Fibroblast of lung (primary cell): ENCODE results near the gene MAGI2. TPM values are rescaled to one million over a fixed set of nuclear protein-coding genes. Genes with fewer than 3 reads are reported as not detected.

ENCODE experiments used
- DNase-seq, 2 donors: peaks; one replicate each; pipeline versions ENCODE4 v3.0.0 to v3.0.0-alpha.2; 2010; ENCODE audit warnings: low read depth in 2 of 2
- H2AFZ ChIP-seq: 2 replicates; pipeline ENCODE4 v1.5.1; 2012; ENCODE audit warnings: low read length, control low read depth, inconsistent platforms
- H3K27ac ChIP-seq: 2 replicates; pipeline ENCODE4 v1.5.1; 2011; ENCODE audit warnings: low read length, control low read depth; ENCODE audit not compliant: insufficient read depth
- H3K27me3 ChIP-seq: 2 replicates; pipeline ENCODE4 v1.5.1; 2011; ENCODE audit warnings: mild to moderate bottlenecking, low read length; ENCODE audit not compliant: control insufficient read depth, insufficient read depth
- H3K36me3 ChIP-seq: 2 replicates; pipeline ENCODE4 v1.5.1; 2011; ENCODE audit warnings: low read length; ENCODE audit not compliant: control insufficient read depth, insufficient read depth
- H3K4me1 ChIP-seq: 2 replicates; pipeline ENCODE4 v1.5.1; 2011; ENCODE audit warnings: low read length; ENCODE audit not compliant: control insufficient read depth, insufficient read depth; ENCODE audit errors: extremely low read depth
- H3K4me2 ChIP-seq: 2 replicates; pipeline ENCODE4 v1.5.1; 2011; ENCODE audit warnings: low read length, control low read depth; ENCODE audit not compliant: insufficient read depth; ENCODE audit errors: extremely low read depth
- H3K4me3 ChIP-seq, 4 experiments: fragments of 200-600 bp in 1 of 4; sonication (generic) in 1 of 4; replicated peaks in 1 of 4; 2 replicates each; pipeline ENCODE4 v1.5.1; 2011 to 2016; ENCODE audit warnings: low read length in 4 of 4, low read depth in 3 of 4, mild to moderate bottlenecking in 3 of 4, control low read depth in 2 of 4, inconsistent platforms in 1 of 4, mixed read lengths in 1 of 4; ENCODE audit not compliant: insufficient read depth in 1 of 4; ENCODE audit errors: control extremely low read depth in 1 of 4
- H3K79me2 ChIP-seq: 2 replicates; pipeline ENCODE4 v1.5.1; 2012; ENCODE audit warnings: mild to moderate bottlenecking, low read length, inconsistent platforms; ENCODE audit not compliant: control insufficient read depth, insufficient read depth
- H3K9ac ChIP-seq: 2 replicates; pipeline ENCODE4 v1.5.1; 2011; ENCODE audit warnings: mild to moderate bottlenecking, low read length, control low read depth; ENCODE audit not compliant: insufficient read depth
- H3K9me3 ChIP-seq: 2 replicates; pipeline ENCODE4 v1.5.1; 2012; ENCODE audit warnings: low read depth, low read length; ENCODE audit not compliant: control insufficient read depth, insufficient read depth
- H4K20me1 ChIP-seq: 2 replicates; pipeline ENCODE4 v1.5.1; 2011; ENCODE audit warnings: low read length; ENCODE audit not compliant: control insufficient read depth, insufficient read depth; ENCODE audit errors: extremely low read depth
- EZH2 ChIP-seq: IDR thresholded peaks from 2 replicates; pipeline ENCODE4 v1.5.1; 2012; ENCODE audit warnings: low read length, control low read depth, mild to moderate bottlenecking; ENCODE audit errors: missing control alignments
- polyA plus RNA-seq, 2 donors: library from polyadenylated mRNA; depleted of rRNA in 1 of 2; stranded (reverse) in 1 of 2; unstranded in 1 of 2; fragments of >200 nt; gene quantifications; 2 replicates each; pipeline ENCODE4 v1.2.1, GENCODE V29; 2011 to 2012; ENCODE audit warnings: missing spikeins in 1 of 2
- total RNA-seq: library from RNA; depleted of rRNA; stranded (reverse); fragments of >200 nt; gene quantifications from 2 replicates; pipeline ENCODE4 v1.2.1, GENCODE V29; 2014
- TF ChIP-seq, protein P1 (sequence below), 2 donors: IDR thresholded peaks in 1 of 2; conservative IDR thresholded peaks in 1 of 2; 1 replicate in 1 of 2; 2 replicates in 1 of 2; pipeline ENCODE4 v1.5.1; 2011 to 2012; ENCODE audit warnings: low read length in 2 of 2, control low read depth in 1 of 2, inconsistent platforms in 1 of 2, low read depth in 1 of 2, mild to moderate bottlenecking in 1 of 2

Gene MAGI2
- total and polyA plus RNA-seq, 2 donors (not counting 1 experiment from before 2014, with no cell fraction given): 1.8 to 17.0 TPM

DNA sequence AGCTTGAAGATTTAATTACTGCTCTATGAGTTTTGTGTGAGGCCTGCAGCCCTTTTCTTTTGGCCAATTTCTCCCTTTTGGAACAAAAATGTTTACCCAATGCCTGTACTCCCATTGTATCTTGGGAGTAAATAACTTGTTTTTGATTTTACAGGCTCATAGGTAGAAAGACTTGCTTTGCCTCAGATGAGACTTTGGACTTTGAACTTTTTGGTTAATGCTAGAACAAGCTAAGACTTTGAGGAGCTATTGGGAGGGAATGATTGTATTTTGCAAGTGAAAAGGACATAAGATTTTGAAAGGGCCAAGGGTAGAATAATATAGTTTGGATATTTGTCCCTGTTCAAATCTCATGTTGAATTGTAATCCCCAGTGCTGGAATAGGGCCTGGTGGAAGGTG is 152.0 kb downstream of the MAGI2 start:
- Histone ChIP-seq H3K9me3 (no peaks in the 10 kb centered on the region), H3K79me2 (no peaks in the 10 kb centered on the region), H4K20me1 (no peaks in the 10 kb centered on the region), H2AFZ (no peak overlapping the region), H3K36me3 (no peaks in the 10 kb centered on the region), H3K4me3 (no peak overlapping the region), H3K4me2 (no peak overlapping the region), H3K4me1 (no peaks in the 10 kb centered on the region), H3K9ac (no peak overlapping the region), H3K27ac (no peak overlapping the region), H3K27me3 (no peaks in the 10 kb centered on the region)
- TF ChIP-seq, protein P1, sequence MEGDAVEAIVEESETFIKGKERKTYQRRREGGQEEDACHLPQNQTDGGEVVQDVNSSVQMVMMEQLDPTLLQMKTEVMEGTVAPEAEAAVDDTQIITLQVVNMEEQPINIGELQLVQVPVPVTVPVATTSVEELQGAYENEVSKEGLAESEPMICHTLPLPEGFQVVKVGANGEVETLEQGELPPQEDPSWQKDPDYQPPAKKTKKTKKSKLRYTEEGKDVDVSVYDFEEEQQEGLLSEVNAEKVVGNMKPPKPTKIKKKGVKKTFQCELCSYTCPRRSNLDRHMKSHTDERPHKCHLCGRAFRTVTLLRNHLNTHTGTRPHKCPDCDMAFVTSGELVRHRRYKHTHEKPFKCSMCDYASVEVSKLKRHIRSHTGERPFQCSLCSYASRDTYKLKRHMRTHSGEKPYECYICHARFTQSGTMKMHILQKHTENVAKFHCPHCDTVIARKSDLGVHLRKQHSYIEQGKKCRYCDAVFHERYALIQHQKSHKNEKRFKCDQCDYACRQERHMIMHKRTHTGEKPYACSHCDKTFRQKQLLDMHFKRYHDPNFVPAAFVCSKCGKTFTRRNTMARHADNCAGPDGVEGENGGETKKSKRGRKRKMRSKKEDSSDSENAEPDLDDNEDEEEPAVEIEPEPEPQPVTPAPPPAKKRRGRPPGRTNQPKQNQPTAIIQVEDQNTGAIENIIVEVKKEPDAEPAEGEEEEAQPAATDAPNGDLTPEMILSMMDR (conservative IDR thresholded peaks at IDR 0.05 in 1 of 2, IDR thresholded peaks at IDR 0.05 in 1 of 2; ENCODE audit: low read depth in 1 of 2, low read length in 2 of 2): no peak
- no peak for TF ChIP-seq EZH2
- no peak for DNase-seq

DNA sequence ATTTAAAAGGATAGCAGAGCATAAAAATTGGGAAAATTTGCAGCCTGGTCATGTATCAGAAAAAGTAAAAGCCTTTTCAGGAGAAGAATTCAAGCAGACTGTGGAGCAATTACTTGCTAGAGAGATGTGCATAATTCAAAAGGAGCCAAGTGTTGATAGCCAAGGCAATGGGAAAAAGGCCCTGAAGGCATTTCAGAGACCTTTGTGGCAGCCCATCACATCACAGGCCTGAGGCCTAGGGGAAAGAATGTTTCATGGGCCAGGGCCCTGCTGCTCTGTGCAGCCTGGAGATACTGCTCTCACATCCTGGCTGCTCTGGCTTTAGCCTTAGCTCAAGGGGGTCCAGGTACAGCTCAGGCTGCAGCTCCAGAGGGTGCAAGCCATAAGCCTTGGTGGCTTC is 152.9 kb downstream of the MAGI2 start:
- Histone ChIP-seq H3K79me2 (no peaks in the 10 kb centered on the region), H3K27ac (no peak overlapping the region), H3K9me3 (no peaks in the 10 kb centered on the region), H3K4me2 (no peak overlapping the region), H2AFZ (no peak overlapping the region), H3K4me1 (no peaks in the 10 kb centered on the region), H3K36me3 (no peaks in the 10 kb centered on the region), H3K27me3 (no peaks in the 10 kb centered on the region), H4K20me1 (no peaks in the 10 kb centered on the region), H3K9ac (no peak overlapping the region), H3K4me3 (no peak overlapping the region)
- no peak for TF ChIP-seq EZH2
- TF ChIP-seq, protein P1 (conservative IDR thresholded peaks at IDR 0.05 in 1 of 2, IDR thresholded peaks at IDR 0.05 in 1 of 2; ENCODE audit: low read depth in 1 of 2, low read length in 2 of 2): no peak
- no peak for DNase-seq

DNA sequence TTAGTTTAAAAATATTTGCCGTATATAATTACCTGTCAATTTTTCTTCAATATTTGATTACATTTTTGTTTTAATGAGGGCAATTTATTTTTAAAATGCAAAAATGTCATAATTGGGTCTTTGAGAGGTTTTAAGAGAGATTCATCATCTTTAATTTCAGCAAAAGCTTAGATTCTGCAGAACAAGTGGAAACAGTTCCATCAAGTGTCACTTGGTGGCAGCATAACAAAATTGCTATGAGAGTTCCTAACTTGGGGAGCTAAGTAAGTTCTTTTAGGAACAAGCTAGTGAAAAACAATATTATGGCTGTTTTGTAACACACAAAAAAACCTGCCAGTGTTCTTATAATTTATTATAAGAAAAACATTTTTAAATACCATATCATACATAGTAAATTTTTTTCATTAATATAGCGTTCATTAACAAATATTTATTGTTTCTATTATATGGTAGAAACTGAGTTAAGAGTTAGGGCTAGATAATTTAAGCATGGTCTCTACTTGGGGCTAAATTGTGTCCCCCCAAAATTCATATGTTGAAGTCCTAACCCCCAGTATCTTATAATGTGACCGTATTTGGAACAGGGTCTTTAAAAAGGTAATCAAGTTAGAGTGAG is 155.2 kb downstream of the MAGI2 start:
- peak; percentile 45 to 84 for DNase-seq
- Histone ChIP-seq H3K9ac (no peak overlapping the region), H3K4me1 (no peaks in the 10 kb centered on the region), H2AFZ (no peak overlapping the region), H3K27me3 (no peaks in the 10 kb centered on the region), H3K9me3 (no peaks in the 10 kb centered on the region), H3K4me3 (no peak overlapping the region), H4K20me1 (no peaks in the 10 kb centered on the region), H3K79me2 (no peaks in the 10 kb centered on the region), H3K36me3 (no peaks in the 10 kb centered on the region), H3K27ac (no peak overlapping the region), H3K4me2 (no peak overlapping the region)
- TF ChIP-seq, protein P1 (conservative IDR thresholded peaks at IDR 0.05 in 1 of 2, IDR thresholded peaks at IDR 0.05 in 1 of 2; ENCODE audit: low read depth in 1 of 2, low read length in 2 of 2): peak; percentile 80 to 84
- TF ChIP-seq EZH2: no peak
